Measurements from ENCODE around the gene NELL1. TPM values are rescaled to one million over a fixed set of nuclear protein-coding genes. Genes with fewer than 3 reads are reported as not detected.

The NELL1 gene
- total and polyA plus RNA-seq, 10 donors: 0.20 TPM; not detected in 9

DNA sequence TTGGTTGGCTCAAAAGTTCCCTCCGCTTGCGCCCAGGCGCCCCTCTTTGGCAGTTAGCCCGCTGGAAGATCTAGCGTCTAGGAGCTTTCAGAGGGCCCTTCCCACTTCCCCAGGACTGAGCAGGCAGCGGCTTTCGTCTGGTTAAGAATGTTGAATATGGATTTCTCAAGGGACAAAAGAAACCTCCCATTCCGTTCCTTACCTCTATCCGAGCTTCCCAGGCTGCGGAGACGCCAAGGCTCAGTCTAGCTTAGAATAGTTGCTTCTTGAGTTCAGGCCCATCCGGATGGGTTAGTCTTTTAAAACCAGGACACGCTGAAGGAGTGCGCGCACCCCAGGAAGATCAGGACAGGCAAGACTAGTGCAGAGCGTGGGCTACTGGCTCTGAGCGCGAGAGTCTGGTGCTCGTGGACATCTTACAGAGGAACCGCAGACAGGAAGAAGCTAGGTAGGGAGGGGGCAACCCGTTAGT is 1.6 kb downstream of the NELL1 start:
- DNase-seq: no peak
- intact Hi-C loops (cut with DNase I; ENCODE audit: low total_unique reads): no loop called here
- peaks cover 3 to 92% (median 34%) of the 10 kb centered on the region in 7 donors for H3K27me3 ChIP-seq (replicated peaks in 1 of 7)

DNA sequence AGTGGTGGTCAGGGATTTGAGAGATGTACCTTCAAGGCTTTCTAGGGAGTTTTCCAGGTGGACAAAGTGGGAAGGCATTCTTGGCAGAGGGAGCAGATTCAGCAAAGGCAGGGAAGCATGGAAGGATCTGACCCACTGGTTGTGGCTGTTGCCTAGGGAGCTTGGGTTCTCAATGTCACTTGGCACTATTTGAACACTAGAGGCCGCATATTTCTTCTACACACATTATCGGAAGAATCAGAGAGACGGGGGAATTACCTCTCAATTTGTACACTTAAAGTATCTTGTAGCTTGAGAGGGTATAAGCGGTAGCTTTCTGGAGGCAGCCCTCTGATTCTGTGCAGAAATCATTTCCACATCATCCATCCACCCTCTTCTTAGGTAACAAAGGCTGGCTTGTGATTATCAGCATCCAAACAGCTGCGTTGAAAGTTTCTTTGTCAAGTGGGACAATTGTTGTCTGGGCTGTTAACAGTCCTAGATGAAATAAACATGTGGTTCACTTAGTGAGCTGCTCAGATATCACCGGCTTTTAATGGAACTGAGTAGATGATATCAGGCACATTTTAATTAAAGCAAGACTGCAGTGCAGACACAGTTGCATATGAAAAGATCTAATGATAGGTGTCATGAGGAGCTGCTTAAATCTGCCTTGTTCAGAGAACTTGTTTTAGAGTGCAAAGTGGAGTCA is 2.6 kb downstream of the NELL1 start:
- intact Hi-C loops (cut with DNase I; ENCODE audit: low total_unique reads): no loop called here
- Histone ChIP-seq H3K27me3 (replicated peaks in 1 of 7) (peaks cover 3 to 84% (median 34%) of the 10 kb centered on the region in 7 donors), H3K36me3 (no peaks in the 10 kb centered on the region), H3K27ac (no peak overlapping the region), H3K4me3 (no peak overlapping the region), H3K4me1 (peaks cover 0 to 28% (median 15%) of the 10 kb centered on the region in 6 donors), H3K9me3 (no peaks in the 10 kb centered on the region)
- WGBS, 5 donors: 29 to 46% (median 34%) methylated on average over 6 of the region's 6 CpGs
- DNase-seq: no peak
- TF ChIP-seq POLR2AphosphoS5 (IDR thresholded peaks at IDR 0.05) (no peak), POLR2A (IDR thresholded peaks at IDR 0.05) (no peak)
- TF ChIP-seq, protein P1, sequence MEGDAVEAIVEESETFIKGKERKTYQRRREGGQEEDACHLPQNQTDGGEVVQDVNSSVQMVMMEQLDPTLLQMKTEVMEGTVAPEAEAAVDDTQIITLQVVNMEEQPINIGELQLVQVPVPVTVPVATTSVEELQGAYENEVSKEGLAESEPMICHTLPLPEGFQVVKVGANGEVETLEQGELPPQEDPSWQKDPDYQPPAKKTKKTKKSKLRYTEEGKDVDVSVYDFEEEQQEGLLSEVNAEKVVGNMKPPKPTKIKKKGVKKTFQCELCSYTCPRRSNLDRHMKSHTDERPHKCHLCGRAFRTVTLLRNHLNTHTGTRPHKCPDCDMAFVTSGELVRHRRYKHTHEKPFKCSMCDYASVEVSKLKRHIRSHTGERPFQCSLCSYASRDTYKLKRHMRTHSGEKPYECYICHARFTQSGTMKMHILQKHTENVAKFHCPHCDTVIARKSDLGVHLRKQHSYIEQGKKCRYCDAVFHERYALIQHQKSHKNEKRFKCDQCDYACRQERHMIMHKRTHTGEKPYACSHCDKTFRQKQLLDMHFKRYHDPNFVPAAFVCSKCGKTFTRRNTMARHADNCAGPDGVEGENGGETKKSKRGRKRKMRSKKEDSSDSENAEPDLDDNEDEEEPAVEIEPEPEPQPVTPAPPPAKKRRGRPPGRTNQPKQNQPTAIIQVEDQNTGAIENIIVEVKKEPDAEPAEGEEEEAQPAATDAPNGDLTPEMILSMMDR (IDR thresholded peaks at IDR 0.05 in 8 of 11, conservative IDR thresholded peaks at IDR 0.05 in 3 of 11): no peak

More for the DNA sequence above, 1.6 kb downstream of the NELL1 start:
- no peak overlapping the region for H3K4me3 ChIP-seq
- 5 to 8% (median 7%) methylated on average over 21 of the region's 21 CpGs for WGBS, 5 donors
- TF ChIP-seq POLR2A (IDR thresholded peaks at IDR 0.05) (no peak), POLR2AphosphoS5 (IDR thresholded peaks at IDR 0.05) (no peak)
- TF ChIP-seq, protein P1 (IDR thresholded peaks at IDR 0.05 in 8 of 11, conservative IDR thresholded peaks at IDR 0.05 in 3 of 11): no peak
- H3K9me3 ChIP-seq: no peaks in the 10 kb centered on the region
- no peaks in the 10 kb centered on the region for H3K36me3 ChIP-seq
- H3K27ac ChIP-seq: no peak overlapping the region
- H3K4me1 ChIP-seq: peaks cover 0 to 28% (median 15%) of the 10 kb centered on the region in 6 donors

DNA sequence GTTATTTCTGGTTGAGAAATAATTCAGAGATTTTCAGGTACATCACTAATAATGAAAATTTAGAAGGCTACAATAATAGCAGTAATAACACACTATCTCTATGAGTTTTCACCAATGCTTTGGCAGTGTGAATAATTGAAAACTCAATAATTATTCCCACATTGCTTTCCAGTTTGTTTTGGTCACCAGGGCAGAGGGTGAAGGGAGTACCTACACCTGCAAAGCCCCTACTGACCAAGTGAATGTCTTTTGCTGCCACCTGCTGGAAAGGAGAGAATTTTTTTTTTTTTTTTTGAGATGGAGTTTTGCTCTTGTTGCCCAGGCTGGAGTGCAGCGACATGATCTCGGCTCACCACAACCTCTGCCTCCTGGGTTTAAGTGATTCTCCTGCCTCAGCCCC is 3.2 kb downstream of the NELL1 start:
- Histone ChIP-seq H3K9me3 (no peaks in the 10 kb centered on the region), H3K27me3 (replicated peaks in 1 of 7) (peaks cover 3 to 78% (median 34%) of the 10 kb centered on the region in 7 donors), H3K4me3 (no peak overlapping the region), H3K36me3 (no peaks in the 10 kb centered on the region), H3K4me1 (peaks cover 0 to 28% (median 15%) of the 10 kb centered on the region in 6 donors), H3K27ac (no peak overlapping the region)
- WGBS, 5 donors: 17 to 47% (median 33%) methylated on average over 2 of the region's 2 CpGs
- intact Hi-C loops (cut with DNase I; ENCODE audit: low total_unique reads): no loop called here
- DNase-seq: no peak
- TF ChIP-seq, protein P1 (IDR thresholded peaks at IDR 0.05 in 8 of 11, conservative IDR thresholded peaks at IDR 0.05 in 3 of 11): no peak
- TF ChIP-seq POLR2A (IDR thresholded peaks at IDR 0.05): no peak
- TF ChIP-seq POLR2AphosphoS5 (IDR thresholded peaks at IDR 0.05): no peak

DNA sequence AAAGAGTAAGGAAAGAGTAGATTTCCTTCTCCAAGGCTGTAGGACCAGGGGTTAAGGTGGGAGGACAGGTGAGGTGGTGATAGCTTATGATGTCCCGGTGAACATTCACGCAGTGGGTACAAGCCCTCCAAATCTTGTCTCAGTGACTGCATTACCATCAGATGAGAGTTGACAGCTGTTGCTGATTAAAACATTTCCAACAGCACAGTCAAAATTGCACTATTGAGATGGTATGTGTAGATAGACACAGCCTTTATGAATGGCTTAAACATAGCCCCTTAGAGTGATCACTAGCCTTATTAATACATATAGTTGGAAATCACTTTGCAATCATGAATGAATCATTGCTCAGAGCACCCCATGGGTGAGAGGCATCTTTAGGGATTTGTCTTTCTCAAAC is 7.3 kb downstream of the NELL1 start:
- Histone ChIP-seq H3K36me3 (no peaks in the 10 kb centered on the region), H3K27me3 (replicated peaks in 1 of 7) (peaks cover 0 to 37% (median 7%) of the 10 kb centered on the region in 7 donors), H3K4me3 (no peak overlapping the region), H3K27ac (no peak overlapping the region), H3K9me3 (no peaks in the 10 kb centered on the region), H3K4me1 (no peaks in the 10 kb centered on the region)
- 81 to 100% (median 86%) methylated on average over 2 of the region's 2 CpGs for WGBS, 5 donors
- no peak for TF ChIP-seq POLR2A (IDR thresholded peaks at IDR 0.05)
- no peak for TF ChIP-seq POLR2AphosphoS5 (IDR thresholded peaks at IDR 0.05)
- TF ChIP-seq, protein P1 (IDR thresholded peaks at IDR 0.05 in 8 of 11, conservative IDR thresholded peaks at IDR 0.05 in 3 of 11): no peak
- intact Hi-C loops (cut with DNase I; ENCODE audit: low total_unique reads): no loop called here
- DNase-seq: no peak

All from spleen (tissue), 11 donors.